ENCODE data around the gene GBP4.

The GBP4 gene

DNA sequence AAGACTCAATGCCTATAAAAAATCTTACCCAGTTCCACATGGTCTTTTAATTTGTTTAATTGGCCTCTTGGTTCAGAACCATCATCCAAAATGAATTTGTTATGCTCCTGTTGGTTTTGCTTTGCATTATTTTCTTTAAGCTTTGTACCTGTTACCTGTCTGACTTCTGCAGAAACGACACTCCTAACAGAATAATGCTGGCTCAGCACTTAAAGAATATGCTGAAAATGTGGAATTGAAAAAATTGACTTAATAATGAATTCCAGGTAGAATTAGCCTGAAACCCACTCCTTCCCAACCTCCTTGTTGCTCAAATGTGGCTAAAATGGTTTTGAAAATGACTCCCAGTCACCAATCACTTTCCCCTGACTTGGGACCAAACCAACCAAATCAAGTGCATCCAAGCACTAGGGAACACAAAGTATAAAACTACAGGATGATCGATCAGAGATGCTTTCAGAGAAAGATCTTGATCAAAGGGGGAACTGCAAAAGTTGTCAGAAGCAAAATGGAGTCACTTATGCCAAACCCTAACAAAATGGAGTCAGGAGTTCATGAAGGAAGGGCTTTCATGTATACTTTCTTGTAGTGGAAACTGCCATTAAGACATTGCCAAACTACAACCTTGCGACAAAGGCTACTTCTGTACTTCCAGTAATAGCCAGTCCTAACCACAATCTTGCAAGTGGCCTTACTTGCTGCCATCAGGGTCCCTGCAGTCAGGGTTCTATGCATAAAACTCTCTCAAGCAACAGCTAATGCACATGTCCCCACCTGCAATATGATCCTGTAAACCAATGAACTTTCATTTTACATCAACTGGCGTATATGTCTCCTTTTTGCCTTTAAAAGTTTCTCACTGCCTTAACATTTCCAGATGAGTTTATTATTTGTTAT lies 28.3 kb downstream of the GBP4 start:
- no peak for FAIRE-seq

DNA sequence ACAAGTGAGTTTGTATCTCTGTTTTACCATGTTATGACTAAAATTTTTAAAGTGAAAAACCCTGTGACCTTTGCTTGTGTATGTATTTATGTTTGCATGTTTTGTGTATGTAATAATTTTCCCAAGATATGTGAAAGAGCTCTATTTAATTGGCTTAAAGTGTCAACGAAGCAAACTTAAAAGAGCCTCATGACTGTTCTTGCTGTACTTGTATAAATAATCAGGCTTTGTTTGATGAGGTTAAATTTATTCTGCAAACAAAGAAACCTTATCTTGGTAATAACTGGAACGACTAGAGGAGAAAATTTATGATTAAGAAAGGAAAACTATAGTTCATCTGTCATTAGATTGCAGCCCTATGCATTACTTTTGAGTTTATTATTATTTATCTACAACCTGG lies 29.6 kb downstream of the GBP4 start:
- no peak for FAIRE-seq

DNA sequence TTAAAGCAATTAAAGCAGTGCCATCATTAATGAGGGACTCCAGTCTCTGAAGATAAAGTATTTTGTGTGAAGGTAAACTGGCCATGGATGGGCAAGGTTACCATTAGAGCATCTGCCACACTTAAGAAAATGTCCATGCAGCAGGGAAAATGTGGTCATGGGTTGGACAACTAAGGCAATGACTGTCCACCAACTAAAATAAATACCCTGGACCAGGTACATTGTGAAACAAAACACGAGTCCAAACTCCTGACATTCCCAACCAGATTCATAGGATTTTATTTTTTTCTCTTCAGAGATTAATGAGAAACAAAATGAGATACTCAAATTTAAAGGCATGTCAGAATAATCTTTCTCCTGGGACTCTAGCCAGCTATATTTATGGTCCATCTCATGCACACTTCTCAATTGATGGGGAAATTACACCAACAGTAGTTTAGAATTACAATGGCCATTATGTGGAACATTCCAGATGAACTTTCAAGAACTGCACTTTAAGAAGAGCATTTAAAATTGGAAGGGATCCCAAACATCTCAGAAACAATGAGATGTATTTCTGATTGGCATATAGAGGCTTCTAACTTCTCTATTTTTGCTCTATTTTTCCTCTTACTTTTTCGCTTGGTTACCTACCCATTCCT lies 31.0 kb downstream of the GBP4 start:
- no peak for FAIRE-seq

DNA sequence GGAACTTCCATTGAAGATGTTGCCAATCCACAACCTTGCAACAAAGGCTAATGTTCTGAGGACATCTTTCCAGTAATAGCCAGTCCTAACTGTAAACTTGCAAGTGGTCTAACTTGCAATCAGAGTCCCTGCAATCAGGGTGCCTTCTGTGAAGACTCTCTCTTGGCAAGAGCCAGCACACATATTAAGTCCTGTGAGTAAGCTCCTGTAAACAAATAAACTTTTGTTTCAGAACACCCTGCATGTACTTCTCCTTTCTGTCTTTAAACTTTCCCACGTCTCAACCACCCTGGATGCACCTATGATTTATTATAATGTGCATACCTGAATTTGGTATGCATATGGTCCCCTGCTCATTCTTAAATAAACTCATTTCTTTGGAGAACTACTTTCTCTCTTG lies 32.0 kb downstream of the GBP4 start:
- FAIRE-seq = no peak

DNA sequence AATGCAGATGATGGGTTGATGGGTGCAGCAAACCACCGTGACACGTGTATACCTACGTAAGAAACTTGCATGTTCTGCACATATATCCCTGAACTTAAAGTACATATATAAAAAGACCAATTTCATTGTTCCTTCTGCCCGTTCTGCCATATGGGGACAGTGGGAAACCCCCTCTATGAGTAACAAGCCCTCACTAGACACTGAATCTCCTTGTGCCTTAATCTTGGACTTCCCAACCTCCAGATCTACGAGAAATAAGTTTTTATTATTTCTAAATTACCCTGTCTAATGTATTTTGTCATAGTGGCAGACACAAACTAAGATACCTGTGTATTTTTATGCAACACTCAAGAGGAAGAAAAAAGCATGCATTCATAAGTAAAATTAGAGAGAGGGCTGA lies 32.9 kb downstream of the GBP4 start:
- FAIRE-seq = no peak

DNA sequence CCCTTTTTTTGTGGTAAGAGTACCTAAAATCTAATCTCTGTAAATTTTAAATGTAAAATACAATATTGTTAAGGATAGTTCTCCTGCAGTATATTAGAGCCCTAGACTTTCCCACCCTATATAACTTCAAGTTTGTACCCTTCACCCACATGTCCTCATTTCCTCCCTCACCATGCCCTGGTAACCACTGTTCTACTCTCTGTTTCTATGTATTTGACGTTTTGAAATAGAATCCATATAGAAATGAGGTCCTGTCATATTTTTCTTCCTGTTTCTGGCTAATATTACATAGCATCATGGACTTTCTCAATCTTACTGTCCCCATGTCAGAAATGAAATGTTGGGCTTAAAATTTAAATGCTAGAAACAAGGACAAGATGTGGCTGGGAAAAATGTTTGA lies 47.7 kb downstream of the GBP4 start:
- no peak for FAIRE-seq

DNA sequence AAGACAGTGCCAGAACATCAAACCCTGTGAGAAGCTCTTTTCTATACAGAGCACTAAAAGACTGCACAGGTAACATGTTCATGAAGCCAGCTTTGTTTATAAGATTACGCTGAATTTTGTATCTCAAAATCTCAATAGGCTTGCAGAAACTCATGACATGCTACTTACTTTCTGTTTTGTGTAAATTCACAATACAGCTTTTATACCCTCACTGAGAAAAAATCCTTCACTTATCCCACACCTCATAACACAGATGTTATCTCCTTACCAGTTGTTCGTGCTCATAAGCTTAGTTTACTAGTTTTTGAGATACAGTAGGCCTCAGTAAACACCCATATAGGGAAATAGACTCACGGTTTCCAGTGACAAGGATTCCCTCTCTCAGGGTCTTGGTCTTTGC lies 48.8 kb downstream of the GBP4 start:
- no peak for FAIRE-seq

DNA sequence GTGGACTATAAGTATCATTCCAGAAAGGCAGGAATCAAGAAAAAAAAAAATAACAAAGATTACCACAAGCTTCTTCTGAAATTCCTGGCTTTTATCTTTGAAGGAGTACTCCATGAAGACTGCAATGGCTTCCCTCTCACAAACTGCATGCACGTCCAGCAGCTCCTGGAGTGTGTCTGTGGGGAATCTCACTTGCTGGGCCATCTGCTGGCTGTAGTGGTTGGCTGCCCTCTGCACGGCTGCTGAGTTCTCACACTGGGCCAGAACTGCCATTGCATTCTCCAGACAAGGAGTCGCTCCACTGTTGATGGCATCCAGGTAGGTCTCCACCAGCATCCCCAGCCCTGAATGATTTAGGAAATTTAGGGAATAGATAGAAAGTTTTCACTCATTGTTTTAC lies 49.5 kb downstream of the GBP4 start:
- no peak for FAIRE-seq

DNA sequence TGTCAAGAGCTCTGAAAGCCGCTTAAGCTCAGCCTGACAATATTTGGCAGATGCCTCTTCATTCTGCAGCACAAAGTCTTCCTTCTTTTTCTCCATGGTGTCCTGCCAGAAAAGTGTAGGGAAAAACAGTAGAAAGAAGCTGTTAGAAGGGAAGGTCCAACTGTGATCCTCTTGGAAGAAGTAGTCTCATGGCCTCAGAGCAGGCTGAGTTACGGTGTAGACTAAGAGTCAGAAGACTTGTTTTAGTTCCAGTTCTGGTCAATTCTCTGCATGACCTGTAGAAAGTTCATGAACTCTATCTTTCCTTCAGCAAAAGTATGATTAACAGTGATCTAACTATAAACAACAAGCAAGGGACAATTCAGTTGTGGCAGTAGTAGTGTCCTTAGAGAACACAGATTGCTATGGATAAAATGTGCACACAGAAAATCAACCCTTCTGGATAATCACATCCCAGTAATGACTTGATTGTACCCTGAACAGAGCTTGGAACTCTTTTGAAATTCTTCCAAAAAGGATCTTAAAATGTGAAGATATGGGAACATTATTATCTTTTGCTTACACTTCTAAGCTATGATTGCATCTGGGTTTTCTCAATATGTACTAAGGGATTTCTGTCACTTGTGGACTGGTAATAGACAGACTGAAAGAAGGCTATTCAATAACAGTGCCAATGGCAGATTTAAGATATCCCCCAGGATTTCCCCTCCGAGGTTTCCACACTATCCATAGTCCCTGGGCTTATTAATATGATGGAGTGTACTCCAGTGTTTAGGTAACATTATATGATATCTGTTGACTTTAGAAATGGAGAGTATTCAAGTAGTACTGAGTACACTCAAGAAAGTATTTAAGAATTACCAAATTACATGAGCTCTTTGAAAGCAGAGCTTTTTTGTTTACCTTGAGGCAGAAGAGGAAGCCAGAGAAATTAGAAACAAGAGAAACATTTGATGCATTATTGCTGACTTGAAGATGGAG lies 50.8 kb downstream of the GBP4 start:
- no peak for FAIRE-seq

DNA sequence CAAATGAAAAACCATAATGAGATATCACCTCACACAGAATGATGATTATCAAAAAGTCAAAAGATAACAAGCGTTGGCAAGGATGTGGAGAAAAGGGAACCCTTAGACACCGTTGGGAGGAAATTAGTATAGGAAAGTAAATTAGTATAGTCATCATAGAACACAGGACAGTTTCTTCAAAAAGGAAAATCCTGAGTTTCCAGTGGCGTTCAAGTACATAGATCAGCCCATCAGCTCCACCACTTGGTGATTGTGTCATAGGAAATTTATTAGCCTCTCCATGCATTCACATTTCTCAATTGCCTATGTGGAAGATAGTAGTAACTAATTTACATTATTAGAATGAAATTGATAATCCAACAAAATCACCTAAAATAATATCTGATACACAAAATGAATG lies 52.0 kb downstream of the GBP4 start:
- FAIRE-seq = no peak

DNA sequence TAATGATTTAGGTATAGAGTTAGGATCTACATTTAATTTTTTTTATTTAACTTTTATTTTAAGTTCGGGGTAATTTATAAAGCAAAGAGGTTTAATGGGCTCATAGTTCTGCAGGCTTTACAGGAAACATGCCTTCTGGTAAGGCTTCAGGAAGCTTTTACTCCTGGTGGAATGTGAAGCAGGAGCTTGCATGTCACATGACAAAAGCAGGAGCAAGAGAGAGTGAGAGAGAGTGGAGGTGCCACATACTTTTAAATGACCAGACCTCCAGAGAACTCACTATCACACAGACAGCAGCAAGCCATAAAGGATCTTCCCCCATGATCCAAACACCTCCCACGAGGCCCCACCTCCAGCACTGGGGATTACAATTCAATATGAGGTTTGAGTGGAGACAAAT lies 55.3 kb downstream of the GBP4 start:
- no peak for FAIRE-seq

DNA sequence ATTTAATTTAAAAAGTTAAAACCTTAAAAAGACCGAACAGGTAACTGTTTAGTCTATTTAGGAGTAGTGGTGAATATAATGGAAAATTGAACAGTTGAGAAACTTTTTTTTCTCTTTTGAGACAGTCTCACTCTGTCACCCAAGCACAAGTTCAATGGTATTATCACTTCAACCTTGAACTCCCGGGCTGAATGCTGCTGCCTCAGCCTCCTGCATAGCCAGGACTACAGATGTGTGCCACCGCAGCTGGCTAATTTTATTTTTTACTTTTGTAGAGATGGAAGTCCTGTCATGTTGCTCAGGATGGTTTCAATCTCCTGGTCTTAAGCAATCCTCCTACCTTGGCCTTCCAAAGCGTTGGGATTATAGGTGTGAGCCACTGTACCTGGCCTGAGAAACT lies 56.6 kb downstream of the GBP4 start:
- FAIRE-seq = no peak

DNA sequence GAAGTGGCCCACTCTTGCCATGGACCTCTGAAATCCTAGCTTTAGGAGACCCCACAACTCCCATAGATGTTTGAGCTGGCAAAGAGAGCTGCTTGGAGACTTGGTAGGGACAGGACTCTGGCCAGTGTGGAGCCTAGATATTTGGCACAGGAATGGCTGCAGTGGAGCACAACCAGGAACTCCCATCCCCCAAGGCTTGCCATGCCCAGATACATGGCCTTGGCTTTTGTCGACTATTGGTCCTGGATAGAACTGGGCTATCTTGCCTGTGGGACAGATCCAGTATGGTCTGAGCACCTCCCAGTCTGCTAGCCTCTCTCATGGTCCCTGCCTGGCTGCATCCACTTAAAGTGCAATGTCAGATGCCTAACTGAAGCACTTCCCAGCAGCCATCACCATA lies 65.0 kb downstream of the GBP4 start:
- FAIRE-seq = no peak
